SH-SY5Y (cell line): ENCODE data around the gene CCSER1.

ENCODE experiments used
- GATA2 ChIP-seq: IDR thresholded peaks from 2 replicates; pipeline ENCODE4 v1.6.1; 2011; ENCODE audit warnings: mild to moderate bottlenecking, low read depth, low read length
- GATA3 ChIP-seq: IDR thresholded peaks from 2 replicates; pipeline ENCODE4 v1.6.1; 2011; ENCODE audit warnings: low read depth, mild to moderate bottlenecking, low read length, moderate library complexity

DNA sequence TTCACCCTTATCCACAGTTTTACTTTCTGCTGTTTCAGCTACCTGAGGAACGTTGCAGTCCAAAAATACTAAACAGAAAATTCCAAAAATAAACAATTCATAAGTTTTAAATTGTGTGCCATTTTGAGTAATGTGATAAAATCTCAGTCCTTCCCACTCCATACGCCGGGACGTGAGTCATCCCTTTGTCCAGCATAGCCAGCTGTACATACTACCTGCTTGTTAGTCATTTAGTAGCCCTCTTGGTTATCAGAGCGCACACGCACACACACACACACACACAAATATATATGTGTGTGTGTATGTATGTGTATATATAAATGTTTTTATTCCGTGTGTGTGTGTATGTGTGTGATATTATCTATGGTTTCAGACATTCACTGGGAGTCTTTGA, 4.8 kb upstream of the CCSER1 start:
- no peak for TF ChIP-seq GATA3
- TF ChIP-seq GATA2, result no peak
